ENCODE data around the gene VAPB.
"Not testable (repeated sequence)": the region's sequence is repeated elsewhere in the genome, so short reads cannot be mapped to it uniquely, and the experiment has no call there.

Gene VAPB

DNA sequence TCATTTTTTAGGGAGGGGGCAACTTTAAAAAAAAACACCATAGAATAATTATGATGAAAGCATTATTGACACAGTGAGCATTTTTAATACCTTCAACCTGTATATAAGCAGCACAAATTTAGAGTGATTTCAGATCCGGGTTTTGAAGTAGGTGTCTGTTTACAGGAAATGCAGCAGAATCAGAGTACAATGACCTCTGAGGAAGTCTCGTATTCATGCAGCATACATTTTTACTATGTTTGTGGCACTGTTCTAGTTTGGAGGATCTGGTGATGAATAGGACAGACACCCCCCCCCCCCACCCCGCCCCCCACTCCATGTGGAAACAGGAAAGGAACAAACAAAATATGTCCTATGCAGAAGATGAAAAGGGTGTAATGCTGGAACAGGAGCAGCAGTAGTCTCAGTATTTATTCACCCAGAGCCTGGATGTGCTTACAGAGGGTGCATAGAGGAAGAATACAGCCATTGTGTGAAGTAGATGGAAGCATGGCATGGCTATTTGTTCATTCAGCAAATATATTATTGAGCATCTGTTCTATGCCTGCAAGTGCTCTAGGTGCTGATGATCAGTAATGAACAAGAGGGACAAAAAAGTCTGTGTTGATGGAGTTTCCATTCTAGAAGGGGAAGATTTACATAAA lies 19.7 kb downstream of the VAPB start:
- no peak for DNase-seq

DNA sequence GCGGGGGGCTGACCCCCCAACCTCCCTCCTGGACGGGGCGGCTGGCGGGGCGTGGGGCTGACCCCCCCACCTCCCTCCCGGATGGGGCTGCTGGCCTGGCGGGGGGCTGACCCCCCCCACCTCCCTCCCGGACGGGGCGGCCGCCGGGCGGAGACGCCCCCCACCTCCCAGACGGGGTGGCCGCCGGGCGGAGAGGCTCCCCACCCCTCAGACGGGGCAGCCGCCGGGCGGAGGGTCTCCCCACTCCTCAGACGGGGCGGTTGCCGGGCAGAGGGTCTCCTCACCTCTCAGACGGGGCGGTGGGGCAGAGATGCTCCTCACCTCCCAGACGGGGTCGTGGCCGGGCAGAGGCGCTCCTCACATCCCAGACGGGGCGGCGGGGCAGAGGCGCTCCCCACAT lies 25.2 kb downstream of the VAPB start:
- DNase-seq = not testable (repeated sequence)

DNA sequence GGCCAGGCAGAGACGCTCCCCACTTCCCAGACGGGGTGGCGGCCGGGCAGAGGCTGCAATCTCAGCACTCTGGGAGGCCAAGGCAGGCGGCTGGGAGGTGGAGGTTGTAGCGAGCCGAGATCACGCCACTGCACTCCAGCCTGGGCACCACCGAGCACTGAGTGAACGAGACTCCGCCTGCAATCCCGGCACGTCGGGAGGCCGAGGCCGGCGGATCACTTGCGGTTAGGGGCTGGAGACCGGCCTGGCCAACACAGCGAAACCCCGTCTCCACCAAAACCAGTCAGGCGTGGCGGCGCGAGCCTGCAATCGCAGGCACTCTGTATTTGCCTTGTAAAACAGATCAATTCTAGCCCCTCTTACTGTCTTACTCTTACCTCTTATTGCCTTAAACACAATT lies 25.8 kb downstream of the VAPB start:
- DNase-seq = not testable (repeated sequence)

DNA sequence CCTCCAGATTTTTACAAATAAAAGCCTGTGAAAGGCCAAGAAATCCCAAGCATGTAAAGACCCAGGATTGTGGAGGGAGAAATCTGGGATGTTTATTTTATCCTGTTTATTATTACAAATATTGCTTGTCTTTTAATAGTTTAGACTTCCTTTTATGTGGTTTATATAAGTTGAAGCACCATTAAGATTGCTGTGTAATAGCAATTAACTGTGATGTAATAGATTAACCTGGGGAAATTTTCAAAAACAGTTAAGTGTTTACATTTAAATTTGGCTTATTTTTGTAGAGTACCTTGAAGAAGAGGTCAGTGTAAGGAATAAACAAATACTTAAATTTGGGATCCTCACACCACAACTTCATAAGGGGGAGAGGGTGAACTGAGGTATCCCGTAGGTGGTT lies 27.0 kb downstream of the VAPB start:
- no peak for DNase-seq

DNA sequence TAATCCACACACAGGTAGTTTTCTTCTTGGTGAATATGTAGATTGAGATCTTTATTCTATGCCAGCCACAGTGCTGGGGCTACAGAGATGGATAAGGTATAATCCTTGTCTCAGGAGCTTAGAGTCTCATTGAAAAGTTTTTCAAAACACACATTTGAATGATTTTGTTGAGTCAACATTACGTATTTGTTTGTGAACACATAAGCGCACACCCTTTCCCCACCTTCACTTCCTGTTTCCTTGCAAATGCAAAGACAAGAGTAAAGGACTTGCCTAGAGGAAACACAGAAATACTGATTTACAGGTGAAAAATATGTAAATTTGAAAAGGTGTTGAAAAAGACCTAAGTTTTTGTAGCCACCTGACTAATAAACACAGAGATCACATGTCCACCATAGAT lies 27.8 kb downstream of the VAPB start:
- no peak for DNase-seq

DNA sequence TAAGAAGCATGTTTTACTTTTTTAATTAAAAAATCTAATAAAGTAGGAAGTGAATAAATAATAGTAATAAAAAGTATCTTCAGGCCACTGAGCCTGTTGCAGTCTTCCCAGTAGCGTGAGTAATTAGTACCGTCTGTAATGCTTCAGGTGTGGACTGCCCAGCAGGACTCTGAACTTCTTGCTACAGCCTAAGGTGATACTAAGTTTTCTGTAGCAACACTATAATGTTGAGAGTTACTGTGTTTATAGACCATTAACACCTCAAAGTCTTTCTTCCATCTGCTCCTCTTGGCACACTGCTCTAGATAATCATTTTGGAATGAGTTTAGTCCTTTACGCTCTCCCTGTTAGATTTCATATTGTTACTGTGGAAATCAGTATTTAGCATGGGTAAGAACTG lies 28.4 kb downstream of the VAPB start:
- DNase-seq = no peak

DNA sequence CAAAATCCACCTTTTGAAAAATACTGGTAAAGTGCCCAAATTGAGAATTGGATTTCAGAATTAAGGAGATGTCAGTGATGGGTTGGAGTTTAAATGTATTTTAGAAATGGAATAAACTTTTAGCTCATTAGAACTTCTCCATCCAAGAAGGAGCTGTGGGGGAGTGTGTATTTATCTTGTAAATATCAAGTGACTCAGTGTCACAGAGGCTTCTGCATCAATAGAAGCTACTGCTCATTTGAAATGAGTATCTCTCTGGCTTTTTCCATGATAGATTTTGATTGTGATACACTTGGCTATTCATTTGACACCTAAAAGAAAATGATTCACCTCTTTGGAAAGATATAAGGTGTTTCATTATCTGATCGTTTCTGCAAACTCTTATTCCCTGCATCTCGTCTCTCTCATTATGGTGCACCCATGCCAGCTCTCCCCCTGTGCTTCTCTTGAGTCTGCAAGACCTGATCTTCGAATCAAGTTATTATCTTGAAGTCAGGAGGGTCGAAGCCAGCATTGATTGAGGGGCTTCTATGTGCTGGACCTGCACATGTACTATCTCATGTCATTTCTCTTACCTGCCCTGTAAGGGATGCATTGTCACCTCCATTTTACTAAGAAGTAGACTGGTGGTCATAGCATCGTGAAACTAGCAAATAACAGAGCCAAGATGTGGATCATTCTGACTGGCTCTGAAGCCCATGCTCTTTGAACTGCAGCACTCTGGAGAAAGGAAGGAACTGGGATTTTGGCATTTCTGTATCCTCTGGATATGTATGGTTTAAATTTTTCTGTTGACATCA lies 30.1 kb downstream of the VAPB start:
- no peak for DNase-seq

DNA sequence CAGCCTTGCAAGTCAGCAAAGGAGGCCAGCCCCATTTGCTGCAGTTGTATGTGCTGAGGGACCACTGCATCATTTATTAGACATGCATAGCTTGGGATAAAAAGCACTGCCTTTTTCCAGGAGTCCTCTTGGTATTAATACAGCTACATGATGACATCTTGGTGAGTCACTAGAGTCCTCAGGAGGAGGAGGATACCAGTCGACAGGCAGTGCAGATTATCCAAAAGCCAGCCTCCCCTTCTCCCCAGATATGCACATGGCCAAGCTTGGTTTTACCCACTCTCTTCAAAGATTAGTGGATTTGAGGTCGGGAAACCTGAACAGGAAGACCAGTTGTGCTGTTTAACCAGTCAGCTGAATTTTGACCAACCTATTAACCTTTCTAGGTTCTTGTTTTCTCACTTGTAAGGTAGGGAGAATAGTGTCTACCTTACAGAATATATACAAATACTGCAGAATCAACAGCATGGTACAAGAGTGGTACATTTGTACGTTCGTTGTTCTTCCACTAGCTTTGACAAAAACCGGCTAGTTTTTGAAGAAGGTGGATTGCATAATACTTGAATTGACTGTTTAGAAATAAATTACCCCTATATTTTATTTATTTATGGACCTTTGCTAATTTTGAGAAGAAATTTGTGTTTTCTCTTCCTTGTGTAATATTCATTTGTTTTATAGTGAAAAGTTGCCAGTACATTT lies 31.9 kb downstream of the VAPB start:
- no peak for DNase-seq

DNA sequence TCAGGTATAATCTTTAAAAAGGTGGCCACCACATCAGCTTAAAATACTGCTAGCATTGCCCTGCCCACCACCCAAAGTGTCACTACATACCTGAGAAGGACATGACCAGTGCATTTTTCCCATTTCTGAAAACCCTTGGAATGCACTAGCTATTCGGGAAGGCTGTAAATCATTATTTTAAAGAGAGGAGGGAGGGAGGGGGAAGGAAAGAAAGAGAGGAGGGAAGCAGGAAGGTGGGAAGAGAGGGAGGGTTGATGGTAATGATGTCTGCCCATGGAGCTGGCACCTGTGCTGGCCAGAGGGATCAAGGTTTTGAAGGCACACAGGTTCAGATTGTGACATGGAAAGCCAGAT lies 32.4 kb downstream of the VAPB start:
- DNase-seq = no peak

DNA sequence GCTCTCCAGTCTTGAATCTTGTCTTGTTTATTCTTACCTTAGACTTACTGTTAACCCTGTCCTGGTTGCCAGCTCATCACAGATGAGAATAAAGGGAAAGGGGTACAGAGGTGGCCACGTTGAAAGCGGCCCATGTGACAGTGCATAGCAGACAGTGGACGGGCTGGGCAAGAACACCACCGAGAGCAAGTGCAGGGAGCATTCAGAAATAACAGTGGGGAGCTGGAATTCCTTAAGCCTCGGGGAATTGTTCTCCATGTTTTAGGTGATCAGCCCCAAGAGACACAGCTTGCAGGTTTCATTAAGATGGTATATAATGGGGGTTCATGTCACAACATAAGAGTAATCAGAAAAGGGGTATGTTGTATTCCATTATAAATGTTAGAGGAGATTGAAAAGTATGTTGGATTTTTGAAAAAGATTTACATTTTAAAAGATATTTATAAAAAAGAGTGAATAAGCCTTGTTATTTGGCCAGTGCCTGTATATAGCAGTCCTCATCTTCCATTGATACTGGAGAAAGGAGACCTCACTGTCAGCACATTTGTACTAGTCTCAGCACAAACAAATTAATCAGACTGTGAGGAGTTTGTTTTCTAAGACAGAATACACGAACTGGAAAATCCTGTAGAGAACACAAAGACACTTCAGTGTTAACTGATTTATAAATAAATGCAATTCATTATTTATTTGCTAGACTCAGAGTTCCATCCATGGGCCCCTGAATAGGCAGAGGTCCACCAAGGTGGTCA lies 35.4 kb downstream of the VAPB start:
- no peak for DNase-seq

DNA sequence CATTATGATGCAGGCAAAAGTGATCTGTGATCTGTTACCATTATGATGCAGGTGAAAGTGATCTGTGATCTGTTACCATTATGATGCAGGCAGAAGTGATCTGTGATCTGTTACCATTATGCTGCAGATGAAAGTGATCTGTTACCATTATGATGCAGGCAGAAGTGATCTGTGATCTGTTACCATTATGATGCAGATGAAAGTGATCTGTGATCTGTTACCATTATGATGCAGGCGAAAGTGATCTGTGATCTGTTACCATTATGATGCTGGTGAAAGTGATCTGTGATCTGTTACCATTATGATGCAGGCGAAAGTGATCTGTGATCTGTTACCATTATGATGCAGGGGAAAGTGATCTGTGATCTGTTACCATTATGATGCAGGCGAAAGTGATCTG lies 38.5 kb downstream of the VAPB start:
- DNase-seq = not testable (repeated sequence)

DNA sequence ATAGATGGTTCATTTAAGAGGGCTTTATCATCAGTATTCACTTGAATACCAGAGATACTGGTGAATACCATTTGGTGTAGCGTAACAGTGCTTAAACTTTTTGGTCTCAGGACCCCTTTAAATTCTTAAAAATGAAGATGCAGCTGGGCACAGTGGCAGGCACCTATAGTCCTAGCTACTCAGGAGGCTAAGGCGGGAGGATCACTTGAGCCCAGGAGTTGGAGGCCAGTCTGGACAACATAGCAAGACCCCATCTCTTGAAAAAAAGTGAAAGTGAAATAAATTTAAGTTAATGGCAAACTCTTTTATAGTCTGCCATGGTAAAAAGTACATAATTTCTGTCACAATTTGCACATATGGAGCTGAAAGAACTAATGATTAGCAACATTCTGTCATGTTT lies 39.3 kb downstream of the VAPB start:
- no peak for DNase-seq

DNA sequence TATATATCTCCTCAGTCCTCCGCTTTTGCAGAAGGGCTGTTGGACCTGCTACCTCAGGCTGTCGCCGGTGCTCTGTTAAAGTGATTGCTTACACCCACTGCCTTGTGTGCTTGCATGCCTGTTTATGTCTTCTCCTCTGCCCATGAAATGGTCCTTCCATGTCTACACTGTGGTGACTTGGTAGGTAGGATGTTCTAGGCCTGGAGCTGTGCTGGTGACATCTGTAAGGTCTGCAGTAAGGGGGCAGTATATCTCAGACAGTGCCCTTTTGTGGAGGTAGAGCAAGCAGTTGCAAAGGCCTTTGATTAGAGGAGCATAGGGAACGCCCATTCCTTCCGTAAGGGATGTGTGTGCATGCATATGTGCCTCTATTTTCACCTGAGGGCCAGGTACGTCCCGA lies 40.3 kb downstream of the VAPB start:
- no peak for DNase-seq

DNA sequence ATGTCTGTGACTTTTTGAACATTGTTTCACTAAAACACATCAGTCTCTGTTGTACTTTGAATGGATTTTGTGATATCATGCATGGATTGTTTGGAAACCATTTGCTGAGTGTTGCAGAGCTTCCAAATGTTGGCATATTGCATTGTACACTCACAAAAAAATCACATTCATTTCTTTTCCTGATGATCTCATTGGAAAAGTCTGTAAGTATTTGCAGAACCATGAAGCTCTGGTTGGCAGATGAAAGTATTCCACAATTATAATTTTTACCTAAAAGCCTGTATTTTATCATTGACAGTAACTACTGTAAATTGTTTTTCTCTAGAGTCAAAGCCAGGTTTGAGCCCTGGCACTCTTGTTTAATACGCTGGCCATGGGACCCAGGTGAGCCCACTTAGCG lies 42.1 kb downstream of the VAPB start:
- DNase-seq = no peak

DNA sequence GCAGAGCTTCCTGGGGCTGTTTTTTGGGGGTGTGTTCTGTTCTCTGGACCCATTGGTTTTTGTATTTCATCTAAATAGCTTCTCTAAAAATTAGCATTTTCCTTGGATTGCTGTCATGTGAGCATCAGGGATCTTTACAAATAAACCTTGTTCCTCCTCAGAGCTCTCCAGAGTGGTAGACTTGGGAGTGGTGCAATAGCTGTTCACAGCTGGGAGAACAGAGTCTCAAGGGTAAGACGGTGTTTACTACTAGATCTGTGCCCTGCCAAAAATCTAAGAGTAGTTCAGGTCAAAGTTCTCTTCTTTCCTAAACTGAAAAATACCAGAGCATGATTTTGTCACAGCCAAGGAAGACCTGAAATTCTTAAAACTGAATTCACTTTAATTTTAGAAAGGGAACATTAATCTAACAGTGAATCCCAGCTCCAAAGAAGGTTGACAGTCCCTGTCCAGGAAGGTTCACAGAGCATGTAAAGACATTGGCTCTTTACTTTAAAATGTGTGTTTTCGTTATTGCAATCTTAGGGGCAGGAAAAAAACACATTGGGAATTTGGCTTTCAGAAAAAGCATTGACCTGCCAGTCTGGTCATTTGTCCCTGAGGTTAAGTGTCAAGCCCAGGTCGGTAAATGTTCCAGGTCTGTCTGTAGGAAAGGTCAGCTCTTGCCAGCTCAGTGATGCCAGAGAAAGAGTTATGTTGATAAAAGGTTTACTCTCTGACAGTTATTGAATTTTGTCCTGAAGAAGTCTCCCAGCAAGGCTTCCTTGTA lies 43.3 kb downstream of the VAPB start:
- DNase-seq = no peak

DNA sequence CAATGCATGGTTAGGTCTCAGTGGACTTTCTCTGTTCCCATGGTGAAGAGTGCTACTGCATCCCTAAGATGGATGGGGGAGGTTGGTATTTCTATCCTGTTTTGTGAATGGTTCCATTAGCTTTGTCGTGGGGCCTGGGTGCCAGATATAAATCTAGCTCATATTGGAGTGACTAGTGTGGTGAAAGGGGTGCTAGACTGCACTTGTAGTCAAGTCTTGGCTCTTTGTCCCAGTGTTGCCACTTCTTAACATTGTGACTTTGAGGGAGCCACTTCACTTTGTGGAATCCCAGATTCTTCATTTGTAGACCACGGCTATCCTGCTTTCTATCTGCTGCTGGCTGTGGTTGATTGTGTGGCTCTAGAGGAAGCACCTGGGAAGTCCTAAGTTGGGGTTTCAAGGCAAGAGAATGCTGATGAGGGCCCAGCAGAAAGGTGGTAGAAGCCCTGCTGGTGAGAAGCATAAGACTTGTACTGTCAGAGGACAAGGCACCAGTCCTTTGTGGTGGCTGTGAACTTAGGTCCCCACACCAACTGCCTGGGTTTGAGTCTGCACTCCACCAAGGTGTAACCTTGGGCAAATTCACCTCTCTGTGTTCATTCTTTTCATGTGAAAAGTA lies 44.1 kb downstream of the VAPB start:
- no peak for DNase-seq

DNA sequence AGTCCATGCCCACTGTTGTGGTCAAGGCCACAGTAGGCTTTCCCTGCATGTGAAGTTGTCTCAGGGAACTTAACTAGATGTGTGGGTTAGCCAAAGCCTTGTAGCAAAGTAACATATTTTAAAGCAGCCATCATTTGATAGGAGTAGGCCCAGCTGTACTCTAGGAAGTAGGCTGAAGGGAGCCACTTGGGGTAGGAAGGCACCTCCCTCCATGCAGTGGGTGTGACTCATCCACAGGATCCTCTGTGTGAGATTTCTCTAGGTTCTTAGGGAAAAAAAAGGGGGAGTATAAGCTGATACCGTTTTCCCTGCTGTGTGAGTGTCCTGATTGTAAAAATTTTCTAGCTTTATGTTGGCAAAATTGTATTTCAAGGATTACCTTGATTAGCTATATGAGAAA lies 44.7 kb downstream of the VAPB start:
- DNase-seq = no peak

DNA sequence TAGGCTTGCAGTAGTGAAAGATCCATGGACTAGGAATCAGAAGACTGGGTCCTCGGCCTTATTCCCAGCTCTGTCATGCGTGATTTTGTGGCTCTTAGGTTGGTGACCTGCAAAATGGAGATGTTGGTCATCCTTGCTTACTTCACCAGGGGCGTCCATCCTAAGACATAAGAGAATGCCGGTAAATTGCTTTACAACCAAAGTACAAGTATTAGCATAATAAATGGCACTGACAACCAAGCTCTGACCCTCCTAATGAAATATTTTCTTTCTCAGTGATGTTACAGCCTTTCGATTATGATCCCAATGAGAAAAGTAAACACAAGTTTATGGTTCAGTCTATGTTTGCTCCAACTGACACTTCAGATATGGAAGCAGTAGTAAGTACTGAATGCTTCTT lies 45.3 kb downstream of the VAPB start:
- DNase-seq = no peak

DNA sequence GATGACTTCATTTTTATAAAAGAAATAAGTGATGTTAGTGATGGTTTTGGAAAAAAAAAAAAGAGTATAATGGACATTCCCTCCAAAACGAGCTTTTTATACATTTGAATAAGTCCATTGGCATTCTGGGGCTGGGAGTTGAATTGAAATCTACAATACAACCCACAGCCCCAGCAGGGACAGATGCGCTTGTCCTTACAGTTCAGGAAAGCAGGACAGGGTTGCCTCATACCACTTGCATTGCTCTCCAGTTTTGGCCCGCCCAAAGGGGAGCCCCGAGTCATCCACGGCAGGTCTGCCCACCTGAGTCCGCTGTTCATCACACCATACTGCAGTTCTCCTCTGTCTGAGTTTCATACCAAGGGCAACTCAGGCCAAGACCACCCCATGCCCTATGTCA lies 46.2 kb downstream of the VAPB start:
- no peak for DNase-seq

DNA sequence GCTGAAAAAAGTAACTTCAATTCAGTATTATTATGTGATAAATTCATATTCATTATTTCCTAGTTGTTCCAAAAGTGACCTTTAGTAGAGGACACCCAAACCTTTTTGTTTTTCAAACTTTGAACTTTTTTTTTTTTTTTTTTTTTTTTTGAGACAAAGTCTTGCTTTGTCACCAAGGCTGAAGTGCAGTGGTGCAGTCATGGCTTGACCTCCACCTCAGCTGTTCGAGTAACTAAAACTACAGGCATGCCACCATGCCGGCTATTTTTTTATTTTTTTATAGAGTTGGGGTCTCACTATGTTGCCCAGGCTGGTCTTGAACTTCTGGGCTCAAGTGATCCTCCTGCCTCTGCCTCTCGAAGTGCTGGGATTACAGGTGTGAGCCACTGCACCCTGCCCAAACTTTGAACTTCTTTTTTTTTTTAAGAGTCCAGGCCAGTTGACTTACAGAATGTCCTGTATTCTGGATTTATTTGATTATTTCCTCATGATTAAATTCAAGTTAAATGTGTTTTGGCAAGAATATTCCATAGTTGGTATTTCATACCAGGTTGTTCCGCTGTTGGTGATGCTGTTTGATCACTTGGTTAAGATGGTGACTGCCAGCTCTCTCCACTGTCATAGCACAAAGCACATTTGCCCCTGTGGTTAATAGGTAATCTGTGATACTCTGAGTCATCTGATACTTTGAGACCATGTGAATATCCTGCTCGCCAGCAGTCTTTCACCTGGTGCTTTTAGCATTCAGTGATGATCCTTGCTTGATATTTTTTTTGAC lies 48.0 kb downstream of the VAPB start:
- no peak for DNase-seq

Data from NK-92 treated with Interleukin-12 subunit alpha and Interleukin-12 subunit beta, amount 100 ng/mL, for 24 hours (cell line).